ENCODE results near the gene SLC19A3. TPM values are rescaled to one million over a fixed set of nuclear protein-coding genes. Genes with fewer than 3 reads are reported as not detected.

Gene SLC19A3
- total RNA-seq, 4 donors from 2014 or later, result 0.79 to 2.6 (median 0.86) TPM

DNA sequence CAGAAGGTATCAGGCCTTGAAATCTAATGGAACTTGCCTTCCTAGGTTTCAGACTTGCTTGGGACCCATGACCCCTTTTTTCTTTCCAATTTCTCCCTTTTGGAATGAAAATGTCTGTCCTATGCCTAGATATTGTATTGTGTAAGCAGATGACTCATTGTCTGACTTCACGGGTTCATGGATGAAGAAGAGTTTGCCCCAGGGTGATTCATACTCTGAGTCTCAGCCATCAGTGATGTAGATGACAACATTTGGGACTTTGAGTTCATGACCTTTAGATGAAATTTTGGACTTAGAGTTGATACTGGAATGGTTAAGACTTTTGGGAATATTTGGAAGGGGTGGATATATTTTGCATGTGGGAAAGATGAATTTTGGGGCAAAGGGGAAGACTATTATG lies 62.4 kb downstream of the SLC19A3 start:
- no peak for TF ChIP-seq POLR2A (IDR thresholded peaks at IDR 0.05)
- TF ChIP-seq, protein P1, sequence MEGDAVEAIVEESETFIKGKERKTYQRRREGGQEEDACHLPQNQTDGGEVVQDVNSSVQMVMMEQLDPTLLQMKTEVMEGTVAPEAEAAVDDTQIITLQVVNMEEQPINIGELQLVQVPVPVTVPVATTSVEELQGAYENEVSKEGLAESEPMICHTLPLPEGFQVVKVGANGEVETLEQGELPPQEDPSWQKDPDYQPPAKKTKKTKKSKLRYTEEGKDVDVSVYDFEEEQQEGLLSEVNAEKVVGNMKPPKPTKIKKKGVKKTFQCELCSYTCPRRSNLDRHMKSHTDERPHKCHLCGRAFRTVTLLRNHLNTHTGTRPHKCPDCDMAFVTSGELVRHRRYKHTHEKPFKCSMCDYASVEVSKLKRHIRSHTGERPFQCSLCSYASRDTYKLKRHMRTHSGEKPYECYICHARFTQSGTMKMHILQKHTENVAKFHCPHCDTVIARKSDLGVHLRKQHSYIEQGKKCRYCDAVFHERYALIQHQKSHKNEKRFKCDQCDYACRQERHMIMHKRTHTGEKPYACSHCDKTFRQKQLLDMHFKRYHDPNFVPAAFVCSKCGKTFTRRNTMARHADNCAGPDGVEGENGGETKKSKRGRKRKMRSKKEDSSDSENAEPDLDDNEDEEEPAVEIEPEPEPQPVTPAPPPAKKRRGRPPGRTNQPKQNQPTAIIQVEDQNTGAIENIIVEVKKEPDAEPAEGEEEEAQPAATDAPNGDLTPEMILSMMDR (IDR thresholded peaks at IDR 0.05), result no peak
- Histone ChIP-seq H3K4me3 (replicated peaks in 1 of 3) (no peak overlapping the region), H3K36me3 (no peaks in the 10 kb centered on the region), H3K9me3 (no peaks in the 10 kb centered on the region), H3K4me1 (no peaks in the 10 kb centered on the region), H3K27me3 (no peaks in the 10 kb centered on the region), H3K27ac (no peak overlapping the region)
- DNase-seq, result no peak
- intact Hi-C loops (cut with DNase I), result loop anchor here (5.0 to 10.0 kb wide), 2 partner anchors 112 to 229 kb away; no protein-coding TSS in a partner anchor
- 48 to 61% methylated on average over 1 of the region's 1 CpG for WGBS, 2 donors

DNA sequence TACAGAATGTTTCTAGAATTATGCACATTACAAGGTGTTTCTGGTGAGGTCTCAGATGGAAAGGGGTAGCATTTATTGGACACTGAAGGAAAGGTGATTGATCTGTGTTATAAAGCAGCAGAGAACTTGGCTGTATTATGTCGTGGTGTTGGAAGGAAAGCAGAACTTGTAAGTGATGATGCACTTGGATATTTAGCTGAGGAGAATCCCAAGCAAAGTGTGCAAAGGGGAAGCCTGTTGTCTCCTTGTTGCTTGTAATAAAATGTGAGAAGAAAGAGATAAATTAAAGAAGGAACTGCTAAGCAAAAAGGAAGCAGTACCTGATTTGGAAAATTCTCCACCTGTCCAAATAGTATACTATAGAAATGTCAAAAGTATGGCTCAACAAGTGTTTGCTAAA lies 63.4 kb downstream of the SLC19A3 start:
- no peaks in the 10 kb centered on the region for H3K4me1 ChIP-seq
- H3K9me3 ChIP-seq, result no peaks in the 10 kb centered on the region
- H3K36me3 ChIP-seq, result no peaks in the 10 kb centered on the region
- intact Hi-C loops (cut with DNase I), result loop anchor here (10.0 kb wide), 1 partner anchor 230 kb away; no protein-coding TSS in a partner anchor
- no peak for DNase-seq
- TF ChIP-seq POLR2A (IDR thresholded peaks at IDR 0.05), result no peak
- TF ChIP-seq, protein P1 (IDR thresholded peaks at IDR 0.05), result no peak
- 68 to 78% methylated on average over 1 of the region's 1 CpG for WGBS, 2 donors
- no peak overlapping the region for H3K27ac ChIP-seq
- H3K27me3 ChIP-seq, result no peaks in the 10 kb centered on the region
- no peak overlapping the region for H3K4me3 ChIP-seq (replicated peaks in 1 of 3)

DNA sequence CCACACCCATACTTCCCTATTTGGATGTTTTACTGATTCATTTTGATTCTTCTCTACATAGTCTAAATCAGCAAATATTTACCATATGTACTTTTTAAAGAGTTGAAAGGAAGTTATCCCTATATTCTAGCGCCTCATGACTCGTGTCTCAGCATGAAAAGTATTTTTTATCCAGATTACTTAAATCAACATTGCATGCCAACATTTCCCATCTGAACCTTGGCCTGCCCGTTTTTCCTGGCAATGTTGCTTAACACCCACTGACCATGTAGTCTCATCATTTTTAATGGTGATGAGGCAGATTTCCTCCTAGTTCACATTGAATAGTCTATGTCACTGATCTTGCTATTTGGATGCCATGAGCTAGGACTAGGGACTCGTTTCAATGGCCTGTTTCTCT lies 64.4 kb downstream of the SLC19A3 start:
- TF ChIP-seq, protein P1 (IDR thresholded peaks at IDR 0.05), result no peak
- TF ChIP-seq POLR2A (IDR thresholded peaks at IDR 0.05), result no peak
- H3K27ac ChIP-seq, result no peak overlapping the region
- no peak overlapping the region for H3K4me3 ChIP-seq (replicated peaks in 1 of 3)
- H3K36me3 ChIP-seq, result no peaks in the 10 kb centered on the region
- 32 to 54% methylated on average over 4 of the region's 4 CpGs for WGBS, 2 donors
- no peaks in the 10 kb centered on the region for H3K4me1 ChIP-seq
- no peak for DNase-seq
- intact Hi-C loops (cut with DNase I), result loop anchor here (10.0 kb wide), 1 partner anchor 231 kb away; no protein-coding TSS in a partner anchor
- no peaks in the 10 kb centered on the region for H3K27me3 ChIP-seq
- H3K9me3 ChIP-seq, result no peaks in the 10 kb centered on the region

DNA sequence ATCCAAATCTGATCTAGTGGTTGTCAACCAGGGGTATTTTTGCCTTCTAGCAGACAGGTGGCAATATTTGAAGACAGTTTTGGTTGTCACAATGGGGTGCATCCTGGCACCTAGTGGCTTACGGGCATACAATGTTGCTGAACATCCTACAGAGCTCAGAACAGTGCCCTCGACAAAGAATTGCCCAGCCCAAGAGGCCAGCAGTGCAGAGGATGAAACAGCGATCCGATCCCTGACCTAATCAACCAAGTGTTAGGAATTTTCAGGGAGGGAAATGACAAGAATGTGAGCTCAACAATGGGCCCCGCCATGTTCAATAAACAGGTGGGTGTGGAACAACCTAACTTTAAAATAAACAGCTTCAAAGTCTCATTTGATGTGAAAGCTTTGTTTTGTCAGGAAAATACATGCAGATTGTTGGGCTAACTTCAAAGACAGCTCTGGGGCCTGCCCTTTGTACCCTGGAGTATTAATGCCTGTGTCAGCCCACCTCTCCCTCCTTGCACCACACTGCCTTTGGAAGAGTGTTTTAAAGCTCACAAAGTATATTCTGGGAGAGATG lies 73.8 kb downstream of the SLC19A3 start:
- Histone ChIP-seq H3K4me1 (no peaks in the 10 kb centered on the region), H3K27me3 (no peaks in the 10 kb centered on the region), H3K27ac (no peak overlapping the region), H3K4me3 (replicated peaks in 1 of 3) (no peak overlapping the region), H3K36me3 (no peaks in the 10 kb centered on the region), H3K9me3 (no peaks in the 10 kb centered on the region)
- TF ChIP-seq, protein P1 (IDR thresholded peaks at IDR 0.05), result no peak
- no peak for TF ChIP-seq POLR2A (IDR thresholded peaks at IDR 0.05)
- WGBS, 2 donors, result 73 to 84% methylated on average over 5 of the region's 5 CpGs
- intact Hi-C loops (cut with DNase I), result no loop called here
- DNase-seq, result no peak

DNA sequence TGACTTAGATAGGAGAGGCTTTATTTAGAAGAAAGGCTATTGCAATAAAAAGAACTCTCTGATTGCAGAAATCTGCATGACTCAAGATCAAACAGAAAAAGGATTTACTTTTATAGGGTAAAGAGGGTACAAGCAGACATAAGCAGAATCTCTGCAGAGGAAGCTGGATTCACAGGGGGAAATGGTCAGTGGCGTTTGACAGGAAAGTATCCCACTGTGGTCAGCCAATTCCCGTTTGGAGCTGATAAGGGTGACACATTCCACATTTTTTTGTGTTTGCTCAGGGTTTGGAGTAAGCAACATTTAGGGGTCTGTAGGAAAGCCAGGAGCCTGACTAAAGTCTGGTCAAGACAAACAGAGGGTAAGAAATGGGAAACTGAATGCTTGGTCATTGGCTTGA lies 75.2 kb downstream of the SLC19A3 start:
- no peak for DNase-seq
- no peaks in the 10 kb centered on the region for H3K27me3 ChIP-seq
- intact Hi-C loops (cut with DNase I), result no loop called here
- no peak overlapping the region for H3K27ac ChIP-seq
- 19 to 31% methylated on average over 2 of the region's 2 CpGs for WGBS, 2 donors
- no peaks in the 10 kb centered on the region for H3K9me3 ChIP-seq
- no peaks in the 10 kb centered on the region for H3K36me3 ChIP-seq
- TF ChIP-seq, protein P1 (IDR thresholded peaks at IDR 0.05), result no peak
- no peak for TF ChIP-seq POLR2A (IDR thresholded peaks at IDR 0.05)
- no peak overlapping the region for H3K4me3 ChIP-seq (replicated peaks in 1 of 3)
- H3K4me1 ChIP-seq, result no peaks in the 10 kb centered on the region
